PC-3 (cell line): ENCODE results near the gene KRT80. TPM values are rescaled to one million over a fixed set of nuclear protein-coding genes. Genes with fewer than 3 reads are reported as not detected.

Experiments used
- ATAC-seq: fragments of 200-7000 bp; cut with Tn5 transposase; 2 replicates; pipeline ENCODE4 v1.9.1; 2020; ENCODE audit warnings: mild to moderate bottlenecking, moderate library complexity
- BruUV-seq: library from RNA; stranded (reverse); fragments of 400-500 nt; replicated peaks from 2 replicates; lab custom pipeline; 2021; lab: Mats Ljungman, UMichigan
- CTCF ChIA-PET: fragments of 300-600 bp; sonication (Branson Sonifier 250); formaldehyde crosslinking; loops from one replicate; lab custom pipeline; 2022; ENCODE audit warnings: antibody characterized with exemption; lab: Charles Lee
- POLR2A ChIA-PET: fragments of 300-600 bp; sonication (Branson Sonifier 250); formaldehyde crosslinking; loops from one replicate; lab custom pipeline; 2022; ENCODE audit warnings: antibody characterized with exemption; ENCODE audit not compliant: unreplicated experiment; lab: Charles Lee
- DNase-seq: peaks from one replicate; pipeline ENCODE4 v3.0.0-alpha.2; 2015
- H2AFZ ChIP-seq: fragments of 300-600 bp; sonication (generic); 2 replicates; pipeline ENCODE4 v1.6.0; 2016; ENCODE audit warnings: antibody characterized with exemption, low read length
- H3F3A ChIP-seq: fragments of 300-600 bp; sonication (generic); one replicate; pipeline ENCODE4 v1.6.0; 2017; ENCODE audit warnings: antibody characterized with exemption, low read length, control low read depth, mild to moderate bottlenecking; ENCODE audit not compliant: unreplicated experiment
- H3K27ac ChIP-seq: fragments of 300-600 bp; sonication (generic); 2 replicates; pipeline ENCODE4 v1.5.1; 2016; ENCODE audit warnings: mild to moderate bottlenecking, low read length
- H3K27me3 ChIP-seq: fragments of 300-600 bp; sonication (generic); 2 replicates; pipeline ENCODE4 v1.6.1; 2016; ENCODE audit warnings: low read length, mixed read lengths
- H3K36me3 ChIP-seq: fragments of 300-600 bp; sonication (generic); 2 replicates; pipeline ENCODE4 v1.6.1; 2016; ENCODE audit warnings: low read depth, mixed run types, low read length, mixed read lengths
- H3K4me1 ChIP-seq: fragments of 300-600 bp; sonication (generic); 2 replicates; pipeline ENCODE4 v1.5.1; 2016; ENCODE audit warnings: low read length; ENCODE audit not compliant: insufficient read depth
- H3K4me2 ChIP-seq: fragments of 300-600 bp; sonication (generic); 2 replicates; pipeline ENCODE4 v1.6.0; 2016; ENCODE audit warnings: low read length
- H3K4me3 ChIP-seq: fragments of 300-600 bp; sonication (generic); 2 replicates; pipeline ENCODE4 v1.5.1; 2016; ENCODE audit warnings: mild to moderate bottlenecking, low read length, mixed read lengths
- H3K79me2 ChIP-seq: fragments of 300-600 bp; sonication (generic); 2 replicates; pipeline ENCODE4 v1.6.1; 2017; ENCODE audit warnings: low read length, mixed read lengths
- H3K9ac ChIP-seq: fragments of 300-600 bp; sonication (generic); 2 replicates; pipeline ENCODE4 v1.6.0; 2016; ENCODE audit warnings: mild to moderate bottlenecking, low read length
- H3K9me2 ChIP-seq: fragments of 300-600 bp; sonication (generic); replicated peaks from 2 replicates; pipeline ENCODE4 v1.6.1; 2016; ENCODE audit warnings: mixed run types, low read length, mixed read lengths
- H3K9me3 ChIP-seq: fragments of 300-600 bp; sonication (generic); 2 replicates; pipeline ENCODE4 v1.6.1; 2016; ENCODE audit warnings: low read length, mixed read lengths
- H4K20me1 ChIP-seq: fragments of 300-600 bp; sonication (generic); 2 replicates; pipeline ENCODE4 v1.6.1; 2016; ENCODE audit warnings: low read length, mixed read lengths
- CTCF ChIP-seq: fragments of 300-600 bp; sonication (generic); conservative IDR thresholded peaks from 2 replicates; pipeline ENCODE4 v1.5.1; 2017; ENCODE audit warnings: antibody characterized with exemption, low read depth, mild to moderate bottlenecking, low read length
- EZH2 ChIP-seq: fragments of 300-600 bp; sonication (generic); IDR thresholded peaks from one replicate; pipeline ENCODE4 v1.6.1; 2017; ENCODE audit warnings: antibody characterized with exemption, mild to moderate bottlenecking, low read length; ENCODE audit not compliant: unreplicated experiment
- EZH2phosphoT487 ChIP-seq: fragments of 300-600 bp; sonication (generic); IDR thresholded peaks from 2 replicates; pipeline ENCODE4 v1.6.1; 2018; ENCODE audit warnings: mild to moderate bottlenecking, antibody characterized with exemption, low read length, borderline replicate concordance
- intact Hi-C: fragments of 100-400 bp; cut with micrococcal nuclease; formaldehyde crosslinking; loops from 2 replicates; pipeline ENCODE4 v1.9.0; 2023
- total RNA-seq: library from RNA; depleted of rRNA; stranded (reverse); fragments of >200 nt; gene quantifications from 2 replicates; pipeline ENCODE4 v1.2.3, GENCODE V29; 2014

The KRT80 gene
- total RNA-seq, 1 experiment from 2014 or later: 19.8 TPM

DNA sequence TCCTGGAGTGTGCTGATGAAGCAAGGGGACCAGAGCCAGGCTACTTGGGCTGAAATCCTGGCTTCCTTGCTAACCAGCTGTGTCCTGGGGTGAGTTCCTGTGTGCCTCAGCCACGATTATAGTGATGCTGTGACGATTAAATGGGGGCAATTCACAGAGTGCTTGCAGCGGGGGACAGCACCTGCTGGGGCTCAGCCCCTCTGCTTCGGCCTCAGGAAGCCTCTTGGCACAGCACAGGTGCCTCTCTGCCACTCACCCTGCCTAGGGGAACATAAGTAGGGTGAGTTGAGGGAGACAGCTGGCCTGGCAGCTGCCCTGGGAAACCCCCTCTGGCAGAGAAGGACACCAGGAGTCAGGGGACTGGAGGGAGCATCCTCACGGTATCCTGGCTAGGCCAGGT is 9.4 kb downstream of the KRT80 start:
- POLR2A ChIA-PET: interaction anchor here (0.5 to 0.6 kb wide), 2 partner anchors 15 to 28 kb away, joined by 4 to 5 read pairs; no protein-coding TSS in a partner anchor
- DNase-seq: no peak
- Histone ChIP-seq H3K4me3 (no peak overlapping the region), H4K20me1 (no peaks in the 10 kb centered on the region), H3K27me3 (no peaks in the 10 kb centered on the region), H3F3A (no peaks in the 10 kb centered on the region), H3K36me3 (peaks cover 55% of the 10 kb centered on the region), H3K79me2 (peaks cover 38% of the 10 kb centered on the region), H3K9me3 (no peaks in the 10 kb centered on the region), H3K4me1 (peaks cover 51% of the 10 kb centered on the region), H3K9me2 (no peaks in the 10 kb centered on the region), H2AFZ (no peak overlapping the region), H3K27ac (no peak overlapping the region), H3K4me2 (no peak overlapping the region), H3K9ac (no peak overlapping the region)
- TF ChIP-seq EZH2phosphoT487 (no peak), EZH2 (no peak)
- ATAC-seq: no peak
- BruUV-seq: no TSS peak
- CTCF ChIA-PET: no interaction called here
- intact Hi-C loops: no loop called here

DNA sequence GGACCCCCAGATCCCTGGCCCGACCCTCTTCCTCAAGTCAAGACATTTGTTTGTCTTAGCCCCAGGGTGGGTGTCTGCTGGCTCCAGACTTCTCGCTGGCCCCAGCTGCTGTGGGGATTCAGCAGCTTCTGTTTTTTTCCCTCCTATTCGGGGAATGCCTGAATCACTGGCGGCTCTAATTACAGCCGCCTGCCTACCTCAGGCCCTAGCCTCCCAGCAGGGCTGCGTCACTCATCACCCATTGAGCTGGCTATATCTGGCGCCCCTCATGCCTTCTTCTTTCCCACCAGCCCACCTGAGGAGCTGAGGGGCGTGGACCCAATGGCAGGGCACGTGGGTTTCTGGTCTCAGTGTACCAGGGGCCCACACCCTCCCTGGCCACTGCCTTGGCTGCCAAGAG is 10.1 kb downstream of the KRT80 start:
- DNase-seq: no peak
- H3F3A ChIP-seq: no peaks in the 10 kb centered on the region
- H3K36me3 ChIP-seq: peaks cover 61% of the 10 kb centered on the region
- H3K4me1 ChIP-seq: peaks cover 44% of the 10 kb centered on the region
- H3K79me2 ChIP-seq: peaks cover 34% of the 10 kb centered on the region
- POLR2A ChIA-PET: interaction anchor here (0.5 to 0.6 kb wide), 2 partner anchors 15 to 28 kb away, joined by 4 to 5 read pairs; no protein-coding TSS in a partner anchor
- no peak overlapping the region for H2AFZ ChIP-seq
- no peak for ATAC-seq
- H3K9me3 ChIP-seq: no peaks in the 10 kb centered on the region
- no TSS peak for BruUV-seq
- H3K4me3 ChIP-seq: no peak overlapping the region
- TF ChIP-seq EZH2: no peak
- TF ChIP-seq EZH2phosphoT487: no peak
- TF ChIP-seq CTCF: no peak
- CTCF ChIA-PET: no interaction called here
- H3K27ac ChIP-seq: no peak overlapping the region
- H3K27me3 ChIP-seq: no peaks in the 10 kb centered on the region
- H4K20me1 ChIP-seq: no peaks in the 10 kb centered on the region
- intact Hi-C loops: no loop called here
- no peak overlapping the region for H3K4me2 ChIP-seq
- no peaks in the 10 kb centered on the region for H3K9me2 ChIP-seq
- no peak overlapping the region for H3K9ac ChIP-seq

DNA sequence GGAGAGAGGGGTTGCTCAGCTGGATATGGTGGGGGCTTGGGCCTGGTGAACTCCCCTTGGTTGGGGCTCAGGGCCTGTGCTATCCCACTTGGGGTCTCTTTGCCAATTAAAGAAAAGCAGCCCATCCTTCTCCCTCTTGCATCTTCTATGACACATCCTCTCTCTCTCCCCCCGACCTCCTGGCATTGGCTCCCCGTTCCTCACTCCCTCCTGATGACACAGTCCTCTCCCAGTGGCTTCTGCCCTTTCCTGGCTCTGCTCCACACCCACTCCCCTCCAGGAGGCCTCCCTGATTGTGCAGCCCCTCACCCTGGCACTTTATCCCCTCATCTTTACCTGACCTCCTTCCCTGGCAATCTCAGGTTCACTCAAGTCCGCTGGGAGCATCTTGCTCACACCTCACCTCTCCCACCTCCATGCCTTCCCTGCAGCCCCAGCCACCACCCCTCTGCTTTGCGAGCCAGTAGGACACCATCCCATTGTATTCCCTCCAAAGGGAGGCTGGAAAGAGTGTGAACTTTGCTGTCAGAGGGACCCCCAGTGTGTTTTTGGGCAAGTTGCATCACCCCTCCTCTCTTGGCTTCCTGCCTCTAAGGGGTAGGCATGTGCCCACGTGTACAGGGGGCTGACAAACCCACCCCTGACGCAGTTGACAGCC is 10.7 kb downstream of the KRT80 start:
- peaks cover 62% of the 10 kb centered on the region for H3K36me3 ChIP-seq
- no peak overlapping the region for H2AFZ ChIP-seq
- TF ChIP-seq EZH2 (no peak), CTCF (no peak), EZH2phosphoT487 (no peak)
- no peaks in the 10 kb centered on the region for H3F3A ChIP-seq
- H4K20me1 ChIP-seq: no peaks in the 10 kb centered on the region
- ATAC-seq (no peak), DNase-seq (no peak)
- H3K4me1 ChIP-seq: peaks cover 38% of the 10 kb centered on the region
- H3K9me3 ChIP-seq: no peaks in the 10 kb centered on the region
- no peak overlapping the region for H3K9ac ChIP-seq
- peaks cover 34% of the 10 kb centered on the region for H3K79me2 ChIP-seq
- H3K27ac ChIP-seq: no peak overlapping the region
- intact Hi-C loops: no loop called here
- CTCF ChIA-PET: no interaction called here
- no peaks in the 10 kb centered on the region for H3K9me2 ChIP-seq
- no TSS peak for BruUV-seq
- H3K27me3 ChIP-seq: no peaks in the 10 kb centered on the region
- POLR2A ChIA-PET: no interaction called here
- H3K4me2 ChIP-seq: no peak overlapping the region
- H3K4me3 ChIP-seq: no peak overlapping the region
